Natural killer cell treated with Interleukin-12 subunit alpha and Interleukin-12 subunit beta and Interleukin-15 and Interleukin-18, amount 100 ng/mL, for 72 hours (primary cell): ENCODE measurements around the gene C15orf39. TPM values are rescaled to one million over a fixed set of nuclear protein-coding genes. Genes with fewer than 3 reads are reported as not detected.

ENCODE experiments used
- ATAC-seq, 2 donors: fragments of 150-1000 bp; cut with Tn5 transposase in 1 of 2; sonication (Bioruptor Pico), chemical (Tn5 transposase) in 1 of 2; 2 replicates each; pipeline ENCODE4 v1.10.0; 2021
- DNase-seq: peaks from one replicate; pipeline ENCODE4 v3.0.0; 2022; ENCODE audit warnings: low spot score
- H3K27ac Mint-ChIP-seq, 2 donors: 1 replicate in 1 of 2; 2 replicates in 1 of 2; pipeline ENCODE4 v1.8.0; 2022; ENCODE audit warnings: mixed read lengths in 2 of 2, mild to moderate bottlenecking in 1 of 2, moderate library complexity in 1 of 2
- H3K27me3 Mint-ChIP-seq, 2 donors: 1 replicate in 1 of 2; 2 replicates in 1 of 2; pipeline ENCODE4 v1.8.0; 2022; ENCODE audit warnings: mixed read lengths in 2 of 2
- H3K36me3 Mint-ChIP-seq: one replicate; pipeline ENCODE4 v1.8.0; 2022; ENCODE audit warnings: mixed read lengths
- H3K4me1 Mint-ChIP-seq, 2 donors: 1 replicate in 1 of 2; 2 replicates in 1 of 2; pipeline ENCODE4 v1.8.0; 2022; ENCODE audit warnings: low read depth in 2 of 2, mixed read lengths in 2 of 2, mild to moderate bottlenecking in 1 of 2
- H3K4me3 Mint-ChIP-seq: one replicate; pipeline ENCODE4 v1.8.0; 2022; ENCODE audit warnings: mixed read lengths
- H3K9me3 Mint-ChIP-seq: 2 replicates; pipeline ENCODE4 v1.8.0; 2022; ENCODE audit warnings: mixed read lengths
- total RNA-seq, 2 donors: library from RNA; stranded (reverse); gene quantifications; one replicate each; pipeline ENCODE4 v1.2.3, GENCODE V29; 2022

C15orf39 gene
- total RNA-seq, 2 donors from 2014 or later, result 26.8 to 30.3 TPM

DNA sequence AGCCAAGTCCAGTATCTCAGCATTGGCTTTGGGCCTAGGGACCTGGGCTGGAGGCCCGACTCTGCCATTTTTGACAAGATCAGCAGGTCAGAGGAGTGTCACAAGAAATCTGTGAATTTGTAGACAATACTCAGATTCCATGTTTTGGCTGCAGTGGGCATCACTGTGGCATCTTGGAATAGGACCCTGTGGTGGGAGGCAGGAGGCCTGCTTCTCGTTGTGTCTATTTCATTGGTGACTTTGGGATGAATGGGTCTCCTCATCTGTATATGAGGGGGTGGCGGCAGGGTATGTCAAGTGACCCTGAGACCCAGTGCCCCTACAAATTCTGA is 3.3 kb downstream of the C15orf39 start:
- ATAC-seq (no peak), DNase-seq (no peak)
- peak overlapping the region; percentile 89 for H3K4me3 Mint-ChIP-seq
- H3K9me3 Mint-ChIP-seq, result no peaks in the 10 kb centered on the region
- H3K27ac Mint-ChIP-seq, result peak overlapping the region; percentile 61 to 87
- peaks cover 35 to 43% of the 10 kb centered on the region in 2 donors for H3K4me1 Mint-ChIP-seq
- peaks cover 6% of the 10 kb centered on the region for H3K36me3 Mint-ChIP-seq
- no peaks in the 10 kb centered on the region for H3K27me3 Mint-ChIP-seq

- no peaks in the 10 kb centered on the region for H3K27me3 Mint-ChIP-seq
- H3K27ac Mint-ChIP-seq, result no peak overlapping the region
- ATAC-seq (no peak), DNase-seq (no peak)
- H3K4me3 Mint-ChIP-seq, result no peak overlapping the region
- no peaks in the 10 kb centered on the region for H3K9me3 Mint-ChIP-seq
- peaks cover 40 to 44% of the 10 kb centered on the region in 2 donors for H3K4me1 Mint-ChIP-seq
- peaks cover 6% of the 10 kb centered on the region for H3K36me3 Mint-ChIP-seq
These were observed 4.3 kb downstream of the C15orf39 start for GRCh38 chr15:75206006-75206405.

DNA sequence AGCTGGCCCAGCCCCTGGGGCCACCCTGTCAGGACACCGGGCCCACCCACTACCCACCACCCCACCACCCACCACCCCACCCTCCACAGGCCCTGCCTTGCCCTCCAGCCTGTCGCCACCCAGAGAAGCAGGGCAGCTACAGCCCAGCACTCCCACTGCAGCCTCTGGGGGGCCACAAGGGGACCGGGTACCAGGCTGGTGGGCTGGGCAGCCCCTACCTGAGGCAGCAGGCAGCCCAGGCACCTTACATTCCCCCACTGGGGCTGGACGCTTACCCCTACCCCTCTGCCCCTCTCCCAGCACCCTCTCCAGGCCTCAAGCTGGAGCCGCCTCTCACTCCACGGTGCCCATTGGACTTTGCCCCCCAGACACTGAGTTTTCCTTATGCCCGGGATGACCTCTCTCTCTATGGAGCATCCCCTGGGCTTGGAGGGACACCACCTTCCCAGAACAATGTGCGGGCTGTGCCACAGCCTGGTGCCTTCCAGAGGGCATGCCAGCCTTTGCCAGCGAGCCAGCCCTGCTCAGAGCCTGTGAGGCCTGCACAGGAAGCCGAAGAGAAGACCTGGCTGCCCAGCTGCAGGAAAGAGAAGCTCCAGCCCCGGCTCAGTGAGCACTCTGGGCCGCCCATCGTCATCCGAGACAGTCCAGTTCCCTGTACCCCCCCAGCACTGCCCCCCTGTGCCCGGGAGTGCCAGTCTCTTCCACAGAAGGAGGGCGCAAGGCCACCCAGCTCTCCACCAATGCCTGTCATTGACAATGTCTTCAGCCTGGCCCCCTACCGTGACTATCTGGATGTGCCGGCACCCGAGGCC is 5.3 kb downstream of the C15orf39 start:
- Mint-ChIP-seq H3K27me3 (no peaks in the 10 kb centered on the region), H3K9me3 (no peaks in the 10 kb centered on the region), H3K4me3 (no peak overlapping the region), H3K4me1 (peaks cover 35 to 44% of the 10 kb centered on the region in 2 donors), H3K27ac (no peak overlapping the region), H3K36me3 (peaks cover 6% of the 10 kb centered on the region)
- no peak for ATAC-seq
- DNase-seq, result no peak

DNA sequence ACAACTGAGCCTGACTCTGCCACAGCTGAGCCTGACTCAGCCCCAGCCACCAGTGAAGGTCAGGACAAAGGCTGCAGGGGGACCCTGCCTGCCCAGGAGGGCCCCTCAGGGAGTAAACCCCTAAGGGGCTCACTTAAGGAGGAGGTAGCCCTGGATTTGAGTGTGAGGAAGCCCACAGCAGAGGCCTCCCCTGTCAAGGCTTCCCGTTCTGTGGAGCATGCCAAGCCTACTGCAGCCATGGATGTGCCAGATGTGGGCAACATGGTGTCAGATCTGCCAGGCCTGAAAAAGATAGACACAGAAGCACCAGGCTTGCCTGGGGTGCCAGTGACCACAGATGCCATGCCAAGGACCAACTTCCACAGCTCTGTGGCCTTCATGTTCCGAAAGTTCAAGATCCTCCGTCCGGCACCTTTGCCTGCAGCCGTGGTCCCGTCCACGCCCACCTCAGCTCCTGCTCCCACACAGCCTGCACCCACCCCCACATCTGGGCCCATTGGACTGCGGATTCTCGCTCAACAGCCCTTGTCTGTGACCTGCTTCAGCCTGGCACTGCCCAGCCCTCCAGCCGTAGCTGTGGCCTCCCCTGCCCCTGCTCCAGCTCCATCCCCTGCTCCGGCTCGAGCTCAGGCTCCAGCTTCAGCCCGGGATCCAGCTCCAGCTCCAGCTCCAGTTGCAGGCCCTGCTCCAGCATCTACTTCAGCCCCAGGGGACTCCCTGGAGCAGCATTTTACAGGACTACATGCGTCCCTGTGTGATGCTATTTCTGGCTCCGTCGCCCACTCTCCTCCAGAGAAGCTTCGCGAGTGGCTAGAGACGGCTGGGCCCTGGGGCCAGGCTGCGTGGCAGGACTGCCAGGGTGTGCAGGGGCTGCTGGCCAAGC is 6.2 kb downstream of the C15orf39 start:
- peaks cover 6% of the 10 kb centered on the region for H3K36me3 Mint-ChIP-seq
- DNase-seq (no peak), ATAC-seq (no peak)
- H3K4me1 Mint-ChIP-seq, result peaks cover 35 to 47% of the 10 kb centered on the region in 2 donors
- no peaks in the 10 kb centered on the region for H3K27me3 Mint-ChIP-seq
- H3K27ac Mint-ChIP-seq, result no peak overlapping the region
- H3K4me3 Mint-ChIP-seq, result no peak overlapping the region
- H3K9me3 Mint-ChIP-seq, result no peaks in the 10 kb centered on the region

- Mint-ChIP-seq H3K4me3 (no peak overlapping the region), H3K4me1 (peaks cover 31 to 43% of the 10 kb centered on the region in 2 donors), H3K27me3 (no peaks in the 10 kb centered on the region), H3K36me3 (peaks cover 6% of the 10 kb centered on the region), H3K9me3 (no peaks in the 10 kb centered on the region), H3K27ac (peak overlapping the region; percentile 8 to 75)
- DNase-seq (no peak), ATAC-seq (no peak)
These were observed 7.0 kb downstream of the C15orf39 start for GRCh38 chr15:75208501-75209288.

DNA sequence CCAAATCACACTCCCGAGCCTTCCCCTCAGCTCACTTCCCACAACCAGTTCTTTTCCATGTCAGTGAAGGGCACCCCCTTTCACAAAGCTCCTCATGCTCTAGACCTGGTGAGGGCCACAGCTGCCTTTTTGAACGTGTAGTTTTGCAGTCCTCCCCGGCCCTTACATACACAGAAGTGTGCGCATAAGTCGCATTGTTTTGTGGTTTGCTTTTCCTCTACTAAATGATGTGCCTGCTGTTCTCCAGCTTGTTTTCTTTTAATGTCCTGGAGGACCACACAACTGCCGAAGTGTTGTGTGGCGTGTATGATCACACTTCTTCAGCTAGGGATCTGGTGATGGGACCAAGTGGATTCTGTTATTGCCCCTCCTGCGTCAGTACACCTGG is 7.6 kb downstream of the C15orf39 start:
- Mint-ChIP-seq H3K27ac (peak overlapping the region; percentile 8 to 75), H3K4me3 (no peak overlapping the region), H3K27me3 (no peaks in the 10 kb centered on the region), H3K9me3 (no peaks in the 10 kb centered on the region), H3K4me1 (peaks cover 28 to 37% of the 10 kb centered on the region in 2 donors), H3K36me3 (peaks cover 6% of the 10 kb centered on the region)
- ATAC-seq (no peak), DNase-seq (no peak)

GRCh38 chr15:75210811-75211230 is 9.1 kb downstream of the C15orf39 start:
- Mint-ChIP-seq H3K9me3 (no peaks in the 10 kb centered on the region), H3K27me3 (no peaks in the 10 kb centered on the region), H3K36me3 (peaks cover 6% of the 10 kb centered on the region), H3K4me3 (no peak overlapping the region), H3K27ac (peak overlapping the region; percentile 46 to 65), H3K4me1 (peaks cover 19 to 31% of the 10 kb centered on the region in 2 donors)
- DNase-seq (no peak), ATAC-seq (no peak)

GRCh38 chr15:75211436-75212199 is 9.9 kb downstream of the C15orf39 start:
- no peak for ATAC-seq
- no peaks in the 10 kb centered on the region for H3K9me3 Mint-ChIP-seq
- H3K4me3 Mint-ChIP-seq, result no peak overlapping the region
- no peaks in the 10 kb centered on the region for H3K27me3 Mint-ChIP-seq
- H3K36me3 Mint-ChIP-seq, result peaks cover 6% of the 10 kb centered on the region
- peak overlapping the region in 1 of 2 donors; percentile 65 for H3K27ac Mint-ChIP-seq
- DNase-seq, result no peak
- H3K4me1 Mint-ChIP-seq, result peaks cover 19 to 31% of the 10 kb centered on the region in 2 donors

DNA sequence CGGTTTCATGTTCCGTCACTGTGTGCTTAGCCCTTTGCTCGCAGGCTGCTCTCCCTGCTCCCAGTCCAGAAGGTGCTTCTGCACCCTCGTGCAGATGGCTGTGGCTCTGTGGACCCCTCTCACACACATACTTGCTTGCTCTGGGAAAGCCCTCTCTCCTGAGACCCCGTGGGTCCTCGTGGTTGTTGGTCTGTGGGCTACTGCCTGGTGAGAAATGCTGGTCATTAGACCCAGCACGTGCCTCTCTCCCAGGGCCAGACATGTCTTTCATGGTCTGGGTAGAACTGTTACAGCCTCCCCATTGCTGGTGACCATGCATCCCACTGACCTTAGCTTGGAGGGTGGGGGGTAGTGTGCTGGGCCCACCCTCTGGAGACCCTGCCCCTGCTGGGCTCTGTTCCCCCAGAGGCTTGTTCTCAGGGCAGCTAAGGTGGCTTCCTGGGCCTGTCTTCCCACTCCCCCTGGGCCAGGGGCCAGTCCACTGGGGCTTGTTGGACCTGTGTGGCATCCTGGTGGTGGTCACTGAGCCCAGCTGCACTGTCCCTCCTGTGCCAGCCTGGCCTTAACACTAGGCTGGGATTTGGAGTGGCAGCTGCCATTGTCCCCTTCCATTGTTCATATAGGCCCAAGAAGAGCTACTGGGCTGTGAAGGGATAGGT is 10.6 kb downstream of the C15orf39 start:
- DNase-seq (no peak), ATAC-seq (no peak)
- Mint-ChIP-seq H3K27ac (peak overlapping the region in 1 of 2 donors; percentile 68), H3K36me3 (peaks cover 6% of the 10 kb centered on the region), H3K9me3 (no peaks in the 10 kb centered on the region), H3K4me1 (peaks cover 19 to 30% of the 10 kb centered on the region in 2 donors), H3K4me3 (no peak overlapping the region), H3K27me3 (no peaks in the 10 kb centered on the region)

DNA sequence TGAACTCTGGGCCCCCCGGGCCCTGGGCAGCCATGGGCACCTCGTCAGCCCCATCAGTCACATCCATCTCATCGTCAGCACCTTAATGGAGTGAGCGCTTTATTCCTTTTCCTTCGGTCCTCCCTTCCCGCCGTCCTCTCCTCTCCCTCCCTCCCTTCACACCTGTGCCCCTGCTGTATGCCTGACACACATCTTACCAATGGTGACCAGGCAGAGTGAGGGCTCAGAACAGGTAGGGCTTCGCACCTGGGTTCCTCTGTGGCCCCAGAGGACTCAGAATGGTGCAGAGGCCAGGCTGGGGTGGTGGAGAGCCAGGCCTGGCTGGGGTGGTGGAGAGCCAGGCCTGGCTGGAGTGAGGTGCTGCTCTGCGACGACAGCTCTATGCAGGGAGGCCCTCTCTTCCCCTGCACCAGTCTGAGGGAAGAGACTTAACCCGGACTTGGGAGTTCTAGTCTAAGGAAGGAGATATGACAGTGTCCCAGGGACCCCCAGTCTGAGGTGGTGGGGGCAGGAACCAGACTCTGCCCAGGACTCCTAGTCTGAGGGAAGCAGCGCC is 11.6 kb downstream of the C15orf39 start:
- H3K27ac Mint-ChIP-seq, result no peak overlapping the region
- ATAC-seq, result no peak
- peaks cover 6% of the 10 kb centered on the region for H3K36me3 Mint-ChIP-seq

DNA sequence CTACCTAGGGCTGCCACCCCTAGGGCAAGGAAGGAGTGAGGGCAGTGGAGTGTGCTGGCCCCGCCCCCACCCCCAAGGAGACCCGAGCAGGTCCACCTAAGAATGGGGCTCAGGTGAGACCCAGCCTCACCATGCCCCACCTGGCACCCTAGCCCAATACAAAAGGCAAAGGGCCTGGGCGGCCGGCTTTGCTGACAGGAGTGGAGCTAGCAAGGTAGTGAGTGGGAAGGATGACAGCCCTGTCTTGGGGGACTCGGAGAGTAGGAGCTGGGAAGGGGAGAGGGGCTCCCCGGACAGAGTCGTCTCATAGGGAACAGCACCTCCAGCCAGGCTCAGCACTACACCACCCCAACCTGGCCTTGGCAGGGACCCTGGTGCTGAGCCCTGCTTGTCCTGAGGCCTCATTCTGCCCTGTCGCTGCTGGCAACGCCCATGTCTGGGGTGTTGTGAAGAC is 12.1 kb downstream of the C15orf39 start:
- Mint-ChIP-seq H3K27me3 (no peaks in the 10 kb centered on the region), H3K9me3 (no peaks in the 10 kb centered on the region), H3K36me3 (peaks cover 6% of the 10 kb centered on the region), H3K27ac (no peak overlapping the region), H3K4me3 (no peak overlapping the region), H3K4me1 (peaks cover 18 to 28% of the 10 kb centered on the region in 2 donors)
- ATAC-seq (peak in 1 of 2 donors; percentile 3), DNase-seq (no peak)

More for the DNA sequence above, 11.6 kb downstream of the C15orf39 start:
- Mint-ChIP-seq H3K4me1 (peaks cover 19 to 28% of the 10 kb centered on the region in 2 donors), H3K27me3 (no peaks in the 10 kb centered on the region), H3K9me3 (no peaks in the 10 kb centered on the region), H3K4me3 (no peak overlapping the region)
- no peak for DNase-seq
